AG09309 (cell line): ENCODE measurements around the gene BANF2.

Source experiments
- DNase-seq: peaks from one replicate; pipeline ENCODE4 v3.0.0-alpha.2; 2010; ENCODE audit warnings: low read depth
- H3K4me3 ChIP-seq: 2 replicates; pipeline ENCODE4 v1.5.1; 2011; ENCODE audit warnings: mild to moderate bottlenecking, low read depth, low read length, moderate library complexity; ENCODE audit not compliant: control insufficient read depth
- TF ChIP-seq, protein P1 (sequence below): IDR thresholded peaks from 2 replicates; pipeline ENCODE4 v1.5.1; 2011; ENCODE audit warnings: mild to moderate bottlenecking, low read depth, low read length, inconsistent platforms; ENCODE audit not compliant: insufficient read depth, control insufficient read depth; ENCODE audit errors: missing control alignments

The BANF2 gene

DNA sequence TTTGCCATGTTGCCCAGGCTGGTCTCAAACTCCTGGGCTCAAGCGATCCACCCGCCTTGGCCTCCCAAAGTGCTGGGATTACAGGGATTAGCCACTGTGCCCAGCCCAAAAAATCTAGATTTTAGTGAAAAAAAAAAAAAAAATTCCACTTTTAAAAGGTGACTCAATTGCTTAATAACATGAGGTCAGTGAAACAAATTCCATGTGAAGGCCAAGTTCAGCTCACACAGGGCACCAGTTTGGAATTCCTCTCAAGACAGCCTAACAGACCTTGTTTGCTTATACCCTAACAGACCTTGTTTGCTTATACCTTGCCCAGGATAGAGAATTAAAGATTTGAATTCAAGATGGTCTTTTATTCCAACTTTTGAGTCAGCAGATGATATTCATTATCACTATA, 22.8 kb upstream of the BANF2 start:
- DNase-seq: no peak
- H3K4me3 ChIP-seq: no peak overlapping the region
- TF ChIP-seq, protein P1, sequence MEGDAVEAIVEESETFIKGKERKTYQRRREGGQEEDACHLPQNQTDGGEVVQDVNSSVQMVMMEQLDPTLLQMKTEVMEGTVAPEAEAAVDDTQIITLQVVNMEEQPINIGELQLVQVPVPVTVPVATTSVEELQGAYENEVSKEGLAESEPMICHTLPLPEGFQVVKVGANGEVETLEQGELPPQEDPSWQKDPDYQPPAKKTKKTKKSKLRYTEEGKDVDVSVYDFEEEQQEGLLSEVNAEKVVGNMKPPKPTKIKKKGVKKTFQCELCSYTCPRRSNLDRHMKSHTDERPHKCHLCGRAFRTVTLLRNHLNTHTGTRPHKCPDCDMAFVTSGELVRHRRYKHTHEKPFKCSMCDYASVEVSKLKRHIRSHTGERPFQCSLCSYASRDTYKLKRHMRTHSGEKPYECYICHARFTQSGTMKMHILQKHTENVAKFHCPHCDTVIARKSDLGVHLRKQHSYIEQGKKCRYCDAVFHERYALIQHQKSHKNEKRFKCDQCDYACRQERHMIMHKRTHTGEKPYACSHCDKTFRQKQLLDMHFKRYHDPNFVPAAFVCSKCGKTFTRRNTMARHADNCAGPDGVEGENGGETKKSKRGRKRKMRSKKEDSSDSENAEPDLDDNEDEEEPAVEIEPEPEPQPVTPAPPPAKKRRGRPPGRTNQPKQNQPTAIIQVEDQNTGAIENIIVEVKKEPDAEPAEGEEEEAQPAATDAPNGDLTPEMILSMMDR: no peak

DNA sequence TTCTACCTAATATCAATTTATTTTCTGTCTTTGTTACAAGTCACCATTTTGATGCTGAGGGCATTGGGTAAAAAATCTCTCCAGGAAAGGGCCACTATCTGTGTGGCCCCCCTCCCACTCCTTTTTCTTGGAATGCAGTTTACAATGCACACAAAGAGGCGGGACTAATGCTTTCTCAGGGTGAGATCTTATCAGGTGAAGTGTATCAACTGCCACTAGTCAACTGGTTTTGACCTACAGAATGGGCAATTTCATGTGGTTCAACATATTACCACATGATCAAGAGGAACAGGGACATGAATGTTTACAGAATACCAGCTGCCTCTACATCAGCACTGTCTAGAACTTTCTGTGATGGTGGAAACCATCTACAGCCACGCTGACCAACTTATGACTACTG, 21.5 kb upstream of the BANF2 start:
- TF ChIP-seq, protein P1: no peak
- no peak for DNase-seq

GRCh38 chr20:17678886-17679285, 20.9 kb upstream of the BANF2 start:
- no peak for DNase-seq
- TF ChIP-seq, protein P1: no peak
- H3K4me3 ChIP-seq: no peak overlapping the region

More for the DNA sequence above, 21.5 kb upstream of the BANF2 start:
- H3K4me3 ChIP-seq: no peak overlapping the region

DNA sequence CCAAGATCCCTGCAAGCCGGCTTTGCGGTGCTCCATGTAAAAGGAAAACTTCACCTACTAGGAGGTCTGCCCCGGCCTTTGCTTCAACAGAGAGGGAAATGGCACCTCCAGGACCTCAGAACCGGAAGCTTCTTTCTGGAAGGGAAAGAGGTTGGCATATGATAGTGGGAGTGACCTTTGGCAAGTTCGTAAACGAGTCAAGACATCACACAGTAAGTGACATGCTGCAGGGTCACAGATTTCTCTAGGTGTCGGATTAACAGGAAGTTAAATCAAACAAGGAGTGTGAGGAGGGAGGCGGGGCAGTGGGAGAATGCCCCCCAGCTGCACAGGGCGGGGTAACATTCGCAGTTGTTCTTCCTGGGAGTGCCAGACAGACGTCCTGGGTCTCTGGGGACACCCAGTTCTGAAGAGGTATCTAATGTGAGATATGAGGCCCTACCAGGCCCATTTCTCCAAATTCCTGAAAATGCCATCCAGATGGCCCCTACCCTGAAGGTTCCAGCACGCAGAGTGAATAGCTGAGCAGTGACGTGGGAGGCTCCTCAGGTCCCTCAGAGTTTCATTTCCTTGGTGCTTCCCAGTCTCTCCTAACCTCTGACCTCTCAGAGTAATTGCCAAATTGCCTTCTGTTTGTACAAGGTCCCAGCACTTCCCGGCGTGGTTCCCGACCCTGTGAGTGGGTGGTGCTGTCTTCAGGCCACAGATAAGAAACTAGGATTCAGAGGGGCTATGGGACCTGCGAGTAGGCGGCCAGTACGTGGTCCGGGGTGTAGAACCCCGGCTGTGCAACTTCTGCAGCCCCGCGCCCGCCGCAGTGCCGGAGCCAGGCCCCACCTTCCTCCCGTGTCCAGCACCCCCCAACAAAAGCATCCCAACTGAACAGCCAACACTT, 19.6 kb upstream of the BANF2 start:
- peak overlapping the region; percentile 80 for H3K4me3 ChIP-seq
- no peak for DNase-seq
- TF ChIP-seq, protein P1: no peak

DNA sequence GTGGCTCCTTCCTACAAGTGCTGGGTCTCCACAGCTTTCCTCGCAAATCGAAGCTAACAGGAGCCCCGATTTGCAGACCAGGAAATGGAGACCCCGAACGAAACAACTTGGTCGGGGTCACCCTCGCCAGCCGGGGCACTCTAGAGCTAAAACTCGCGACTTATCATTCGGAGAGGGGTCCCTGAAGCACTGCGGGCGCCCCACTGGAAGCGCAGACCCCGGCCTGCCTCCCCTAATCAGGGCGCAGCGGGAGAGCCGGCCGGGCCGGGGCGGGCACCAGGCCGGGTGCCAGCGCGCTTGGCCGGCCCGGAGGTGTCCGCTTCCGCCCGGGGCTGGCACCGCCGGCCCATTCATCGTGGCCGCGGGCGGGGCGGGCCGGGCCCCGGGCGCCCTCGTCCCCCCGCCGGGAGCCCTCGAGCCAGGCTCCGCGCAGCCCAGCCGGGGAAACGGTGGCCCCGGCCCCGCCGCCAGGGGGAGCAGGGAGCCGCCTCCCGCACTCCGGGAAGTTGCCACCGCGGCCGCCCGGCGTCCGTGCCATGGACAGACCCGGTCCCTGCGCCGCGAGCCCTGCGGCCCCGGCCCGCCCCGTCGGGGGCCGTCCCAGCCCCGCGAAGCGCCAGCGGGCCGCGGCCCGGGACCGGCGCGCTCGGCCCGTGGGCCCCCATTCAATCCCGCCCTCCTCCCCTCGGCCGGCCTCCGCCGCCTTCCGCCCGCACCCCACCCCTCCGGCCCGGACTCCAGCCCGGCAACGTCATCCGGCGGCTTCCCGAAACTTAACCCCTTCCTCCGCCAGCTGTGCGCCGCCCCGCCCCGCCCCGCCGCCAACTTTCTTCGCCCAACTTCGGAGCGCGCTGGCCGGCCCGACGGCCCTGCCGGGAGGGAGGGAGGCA, 18.7 kb upstream of the BANF2 start:
- DNase-seq: no peak
- TF ChIP-seq, protein P1: peak; percentile 53
- H3K4me3 ChIP-seq: peak overlapping the region; percentile 80

DNA sequence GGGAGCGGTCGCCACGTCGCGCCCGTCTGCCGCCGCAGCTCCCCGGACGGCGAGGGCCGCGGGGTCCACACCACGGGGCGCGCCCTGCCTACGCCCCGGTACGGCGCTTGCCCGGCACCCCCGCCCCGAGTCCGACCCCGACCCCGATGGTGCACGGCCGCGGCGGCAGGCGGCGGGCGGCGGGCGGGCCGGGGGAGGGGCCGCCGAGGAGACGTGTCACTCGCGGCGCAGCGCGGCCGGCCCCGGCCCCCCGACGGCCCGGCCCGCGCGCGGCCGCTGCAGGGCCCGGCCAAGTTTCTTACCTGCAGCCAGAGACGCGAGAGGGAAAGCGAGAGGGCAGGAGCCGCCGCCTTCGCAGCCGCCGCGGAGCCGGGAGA, 18.1 kb upstream of the BANF2 start:
- peak overlapping the region; percentile 80 for H3K4me3 ChIP-seq

More for the DNA sequence above, 18.1 kb upstream of the BANF2 start:
- TF ChIP-seq, protein P1: no peak
- no peak for DNase-seq
